ENCODE data around the gene UBLCP1. TPM values are rescaled to one million over a fixed set of nuclear protein-coding genes. Genes with fewer than 3 reads are reported as not detected.

The UBLCP1 gene
- total and polyA plus RNA-seq, 2 of the 8 experiments (the other 6 are each of a cell fraction or from before 2014, with no cell fraction given) = 13.0 to 40.9 TPM

DNA sequence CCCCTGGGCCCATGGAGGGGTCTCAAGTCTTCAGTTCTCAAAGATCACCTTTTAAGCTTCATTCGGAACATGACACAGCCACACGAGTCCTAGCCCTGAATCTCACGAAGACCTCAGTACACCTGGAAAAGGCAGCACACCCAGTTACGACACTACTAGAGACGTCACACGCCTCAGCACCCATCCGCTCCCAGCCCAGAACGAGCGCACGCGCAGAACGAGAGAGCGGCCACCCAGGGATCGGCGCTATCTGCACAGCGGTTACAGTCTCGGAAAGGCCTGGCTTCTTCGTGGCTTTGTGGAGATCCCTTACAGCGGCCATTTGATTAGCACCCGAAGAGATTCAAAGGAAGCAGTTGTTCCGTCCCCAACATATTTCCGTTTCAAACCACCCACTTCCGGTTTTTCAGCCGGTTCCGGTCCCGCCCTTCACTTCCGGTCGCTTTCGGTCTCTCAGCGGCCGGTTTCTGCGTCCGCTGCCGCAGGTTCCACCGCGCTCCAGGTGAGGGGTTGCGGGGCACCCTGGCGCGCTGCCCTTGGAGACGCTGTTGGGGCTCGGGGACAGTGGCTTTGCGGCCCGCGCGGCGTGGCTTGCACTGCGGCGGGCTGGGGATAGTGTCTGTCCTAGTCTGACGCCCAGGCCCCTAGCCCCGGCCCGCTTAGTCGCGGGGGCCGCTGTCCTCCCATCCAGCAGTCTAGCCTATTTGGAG is at the start of gene UBLCP1 (continued):
- TF ChIP-seq GABPA (IDR thresholded peaks at IDR 0.05; ENCODE audit: borderline replicate concordance, insufficient read depth, low read length) (peak; percentile 95), NRF1 (IDR thresholded peaks at IDR 0.05; ENCODE audit: low read depth, low read length) (peak; percentile 43), POLR2AphosphoS5 (IDR thresholded peaks at IDR 0.05; ENCODE audit: low read depth, low read length) (peak; percentile 72; the same call in 1 of the 2 replicates), BACH1 (IDR thresholded peaks at IDR 0.05; ENCODE audit: low read length) (no peak), CREB1 (IDR thresholded peaks at IDR 0.05) (peak; percentile 75), TAF1 (IDR thresholded peaks at IDR 0.05; ENCODE audit: low read depth, low read length) (peak; percentile 86), KDM5A (IDR thresholded peaks at IDR 0.05; ENCODE audit: low read length) (0 out of 2 replicates have a peak, but pooled peaks have one; percentile 47), KDM4A (IDR thresholded peaks at IDR 0.05; ENCODE audit: low read depth, low read length, severe bottlenecking) (peak; percentile 98), YY1 (IDR thresholded peaks at IDR 0.05; ENCODE audit: low read depth, low read length) (peak; percentile 81), TAF7 (optimal IDR thresholded peaks at IDR 0.05; ENCODE audit: borderline replicate concordance, low read depth, low read length) (peak; percentile 67), EGR1 (IDR thresholded peaks at IDR 0.05; ENCODE audit: borderline replicate concordance, low read depth, low read length) (peak; percentile 61; the same call in 1 of the 2 replicates), JUN (IDR thresholded peaks at IDR 0.05; ENCODE audit: low read depth, low read length) (no peak), RBBP5 (IDR thresholded peaks at IDR 0.05; ENCODE audit: borderline replicate concordance, low read depth, low read length) (peak; percentile 91; the same call in 1 of the 2 replicates), SP2 (IDR thresholded peaks at IDR 0.05; ENCODE audit: low read length) (no peak), CEBPB (IDR thresholded peaks at IDR 0.05; ENCODE audit: low read depth, low read length) (peak; percentile 40; the same call in 1 of the 2 replicates), TBP (IDR thresholded peaks at IDR 0.05; ENCODE audit: low read depth, low read length) (peak; percentile 77)
- TF ChIP-seq, protein P1, sequence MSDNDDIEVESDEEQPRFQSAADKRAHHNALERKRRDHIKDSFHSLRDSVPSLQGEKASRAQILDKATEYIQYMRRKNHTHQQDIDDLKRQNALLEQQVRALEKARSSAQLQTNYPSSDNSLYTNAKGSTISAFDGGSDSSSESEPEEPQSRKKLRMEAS (IDR thresholded peaks at IDR 0.05) = peak; percentile 39

Measured in H1 (cell line).